Anterior cingulate cortex (tissue), 58 donors: Measurements from ENCODE around the gene SLC17A2.

Experiments used
- DNase-seq, 58 donors: peaks; one replicate each; lab custom pipeline; 2025; lab: John Stamatoyannopoulos, UW

The SLC17A2 gene

DNA sequence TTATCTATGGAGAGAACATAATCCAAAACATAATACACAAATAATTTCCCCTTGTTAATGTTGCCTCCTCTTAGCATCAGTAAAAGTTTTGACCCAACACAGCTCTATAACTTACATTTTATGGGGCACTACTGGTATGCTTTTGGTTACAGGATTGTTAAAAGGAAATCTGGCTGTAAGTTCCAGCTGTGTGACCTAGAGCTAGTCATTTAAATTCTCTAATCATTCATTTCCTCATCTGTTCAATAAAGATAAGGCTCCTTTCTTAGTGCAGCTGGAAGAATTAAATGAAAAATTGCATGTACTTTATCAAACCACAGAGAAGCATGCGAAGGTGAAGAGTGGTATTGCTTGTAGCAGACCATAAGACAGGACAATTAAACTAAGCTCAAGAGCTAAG, 4.6 kb downstream of the SLC17A2 start:
- no peak for DNase-seq

DNA sequence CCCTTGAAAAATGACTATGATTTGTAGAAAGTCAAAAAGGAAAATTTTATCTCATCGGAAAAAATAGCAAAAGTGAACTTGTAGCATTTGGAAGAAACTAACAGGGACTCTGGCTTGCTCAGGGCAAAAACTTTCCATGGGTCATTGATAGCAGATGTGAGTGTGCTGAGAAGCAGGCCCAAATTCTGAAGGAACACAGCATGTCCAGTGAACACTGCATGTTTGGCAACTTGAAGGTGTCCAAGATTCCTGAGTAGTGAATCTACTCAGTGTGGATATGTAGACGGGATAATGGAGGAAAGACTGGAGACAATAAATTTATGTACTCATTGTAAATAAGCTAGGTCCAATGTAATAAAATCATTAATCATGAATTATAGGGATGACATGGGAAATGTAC, 8.2 kb downstream of the SLC17A2 start:
- DNase-seq: no peak

DNA sequence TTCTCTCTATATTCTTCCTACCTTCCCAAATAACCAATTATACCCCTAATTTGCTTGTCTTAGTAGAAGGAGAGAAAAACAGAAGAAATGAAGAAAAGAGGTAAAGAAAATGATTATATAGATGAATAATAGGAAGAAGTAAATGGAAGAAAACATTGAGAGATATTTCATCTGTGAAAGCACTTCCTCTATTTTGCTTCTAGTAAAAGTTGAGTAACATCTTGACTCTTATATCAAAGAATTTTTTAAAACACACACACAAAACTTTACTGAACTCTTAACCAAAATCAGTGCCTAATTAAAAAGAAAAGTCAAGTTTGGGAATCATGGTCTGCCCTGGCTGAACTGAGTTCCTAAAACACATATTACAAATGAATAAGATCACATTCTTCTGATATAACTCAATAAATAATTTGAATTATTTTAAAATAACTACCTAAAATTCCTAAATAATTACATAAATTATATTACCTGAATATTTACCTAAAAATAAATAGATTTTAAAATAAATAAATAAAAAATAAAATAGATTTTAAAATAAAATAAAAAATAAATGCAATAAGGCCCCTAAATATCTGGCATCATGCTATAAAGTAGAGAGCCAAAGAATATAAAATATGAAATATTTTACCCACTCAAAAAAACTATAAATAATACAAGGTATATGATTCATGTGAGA, 8.8 kb downstream of the SLC17A2 start:
- DNase-seq: no peak

DNA sequence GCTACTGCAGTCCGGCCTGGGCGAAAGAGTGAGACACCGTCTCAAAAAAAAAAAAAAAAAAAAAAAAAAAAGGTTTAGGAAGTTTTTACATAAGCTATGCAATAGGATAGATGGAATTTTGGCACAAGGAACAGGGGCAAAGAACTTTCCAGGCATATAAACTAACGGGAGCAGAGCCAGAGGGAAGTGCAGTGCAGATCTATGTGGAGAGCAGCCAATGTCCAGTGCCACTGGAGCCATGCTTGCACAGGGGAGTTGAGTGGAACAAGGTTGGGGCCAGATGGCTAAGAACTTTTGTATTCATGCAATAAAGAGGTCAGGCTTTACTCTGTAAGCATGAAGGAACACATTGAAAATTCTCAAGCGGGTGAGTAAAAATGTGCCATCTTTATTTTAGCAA, 10.8 kb downstream of the SLC17A2 start:
- no peak for DNase-seq

DNA sequence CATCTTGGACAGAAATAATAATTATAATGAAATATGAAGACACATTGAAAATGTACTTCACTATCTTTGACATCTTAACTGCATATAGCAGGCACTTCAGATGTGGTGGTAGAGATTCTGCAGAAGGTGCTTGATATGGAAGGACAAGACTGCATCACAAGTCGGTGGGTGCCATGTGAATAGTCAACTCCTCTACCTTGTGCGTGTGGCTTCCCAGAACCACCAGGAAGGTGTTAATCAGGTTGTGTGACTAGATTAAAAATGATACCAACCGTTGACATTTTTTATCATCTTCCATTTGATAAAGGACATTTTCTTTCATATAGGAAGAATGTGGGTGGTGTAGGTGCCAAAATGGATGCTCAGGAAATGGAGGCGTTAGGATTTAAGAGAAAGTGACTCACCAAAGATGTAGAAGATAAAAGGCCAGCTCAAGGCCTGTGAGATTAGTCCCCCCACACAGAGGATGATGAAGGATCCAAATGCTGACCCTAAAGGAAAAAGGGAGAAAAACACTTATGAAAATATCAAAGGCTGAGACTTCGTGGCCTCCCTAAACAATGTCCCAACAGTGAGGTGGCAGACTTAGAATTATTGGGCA, 12.3 kb downstream of the SLC17A2 start:
- no peak for DNase-seq

DNA sequence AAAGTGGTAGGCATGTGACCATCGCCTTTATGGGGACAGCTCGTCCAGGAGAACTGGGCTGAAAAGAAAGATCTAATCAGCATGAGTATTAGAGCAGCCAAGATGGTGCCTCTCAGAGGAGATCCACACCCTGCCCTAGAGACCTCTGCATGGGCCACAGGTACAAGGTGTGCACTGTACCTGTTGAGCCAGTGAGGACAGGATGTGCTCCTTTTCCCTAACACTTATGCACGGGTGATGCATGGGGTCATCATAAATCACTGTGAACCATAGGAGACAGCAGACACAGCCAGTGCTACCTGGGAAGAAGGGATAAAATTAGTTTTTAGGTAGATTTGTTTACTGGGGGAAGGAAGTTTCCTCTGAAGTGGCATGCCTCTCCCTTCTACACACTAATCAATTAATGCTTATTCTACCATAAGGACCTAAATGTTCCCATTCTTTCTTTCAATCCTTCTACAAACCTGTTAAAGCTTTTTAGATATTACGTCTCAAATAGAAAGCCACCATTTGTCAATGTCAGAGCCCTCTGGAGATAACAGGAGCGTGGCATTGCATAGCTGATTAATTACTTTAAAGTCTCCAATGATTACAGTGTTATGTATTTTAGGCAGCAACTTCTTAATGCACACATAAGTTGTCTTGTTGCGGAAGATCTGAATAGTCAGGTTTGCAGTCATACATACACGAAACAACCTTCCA, 13.6 kb downstream of the SLC17A2 start:
- DNase-seq: no peak

DNA sequence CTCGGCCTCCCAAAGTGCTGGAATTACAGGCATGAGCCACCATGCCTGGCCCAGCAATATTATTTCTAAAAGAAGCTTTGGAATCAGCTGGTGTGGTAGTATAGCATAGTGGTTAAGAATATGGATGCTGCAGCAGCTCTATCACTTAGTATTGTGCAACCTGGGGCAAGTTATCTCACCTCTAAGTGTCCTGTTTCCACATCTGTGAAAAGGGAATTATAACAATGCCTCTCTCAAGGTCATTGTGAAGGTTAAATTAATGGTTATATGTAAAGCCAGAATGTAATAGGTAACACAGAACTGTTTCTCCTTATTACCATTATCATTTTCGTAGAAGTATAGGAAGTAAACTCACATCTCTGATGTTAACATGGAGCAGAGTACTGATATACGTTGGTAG, 14.2 kb downstream of the SLC17A2 start:
- DNase-seq: no peak

DNA sequence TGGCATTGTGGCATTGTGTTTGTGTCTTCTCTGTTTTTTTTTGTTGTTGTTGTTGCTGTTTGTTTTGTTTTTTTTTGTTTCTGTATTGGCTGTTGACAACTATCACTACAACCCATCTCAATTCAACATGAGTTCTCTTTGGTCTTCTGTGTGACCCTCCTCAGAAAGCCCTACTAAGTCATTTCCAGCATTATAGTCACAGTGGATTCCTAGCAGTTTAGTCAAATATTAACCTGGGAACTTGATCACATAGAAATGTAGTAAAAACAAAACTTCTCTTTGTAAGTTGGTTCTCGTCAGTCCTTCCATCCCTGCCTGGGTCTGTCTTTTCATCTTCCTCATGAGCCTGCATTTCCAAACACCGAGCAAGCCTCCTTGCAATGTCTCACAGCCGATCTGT, 16.8 kb downstream of the SLC17A2 start:
- DNase-seq: no peak

DNA sequence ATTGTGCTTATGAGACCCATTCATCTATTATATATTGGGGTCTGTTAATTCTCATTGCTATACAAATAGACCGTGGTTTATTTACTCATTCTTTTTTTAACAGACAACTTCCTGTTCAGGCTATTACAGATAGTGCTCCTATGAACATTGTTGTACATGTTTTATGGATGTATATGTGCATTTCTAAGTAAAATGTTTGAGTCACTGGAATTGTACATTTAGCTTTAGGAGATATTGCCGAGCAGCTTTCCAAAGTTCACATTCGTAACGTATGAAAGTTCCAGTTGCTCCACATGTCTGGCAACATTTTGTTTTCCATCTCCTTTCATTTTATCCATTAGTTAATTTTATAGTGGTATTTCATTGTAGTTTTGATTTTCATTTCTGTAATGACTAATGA, 19.1 kb downstream of the SLC17A2 start:
- no peak for DNase-seq

DNA sequence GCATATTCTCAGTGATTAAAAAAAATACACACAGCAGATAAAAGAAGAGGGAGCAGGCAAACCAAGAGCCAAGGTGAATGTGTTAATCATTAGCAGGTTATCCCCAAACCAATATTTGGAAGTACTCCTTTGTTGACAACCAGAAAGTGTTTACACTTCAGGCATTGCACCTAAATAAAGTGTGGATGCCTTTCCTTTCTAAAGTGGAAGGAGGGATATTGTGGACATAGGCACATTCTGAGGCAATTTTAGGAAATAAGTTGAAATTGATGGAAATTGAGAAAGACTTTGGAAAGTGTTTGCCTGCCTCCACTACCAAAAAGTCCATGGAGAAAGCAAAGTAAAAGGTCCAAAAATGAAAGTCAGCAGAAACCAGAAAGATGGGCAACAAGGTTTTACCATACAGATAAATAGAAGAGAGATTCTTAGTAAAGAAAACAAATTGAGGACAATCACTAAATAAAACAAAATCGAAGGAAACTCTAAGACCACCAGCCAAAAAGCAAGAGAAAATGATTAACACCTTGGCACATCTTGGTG, 22.9 kb downstream of the SLC17A2 start:
- DNase-seq: no peak

DNA sequence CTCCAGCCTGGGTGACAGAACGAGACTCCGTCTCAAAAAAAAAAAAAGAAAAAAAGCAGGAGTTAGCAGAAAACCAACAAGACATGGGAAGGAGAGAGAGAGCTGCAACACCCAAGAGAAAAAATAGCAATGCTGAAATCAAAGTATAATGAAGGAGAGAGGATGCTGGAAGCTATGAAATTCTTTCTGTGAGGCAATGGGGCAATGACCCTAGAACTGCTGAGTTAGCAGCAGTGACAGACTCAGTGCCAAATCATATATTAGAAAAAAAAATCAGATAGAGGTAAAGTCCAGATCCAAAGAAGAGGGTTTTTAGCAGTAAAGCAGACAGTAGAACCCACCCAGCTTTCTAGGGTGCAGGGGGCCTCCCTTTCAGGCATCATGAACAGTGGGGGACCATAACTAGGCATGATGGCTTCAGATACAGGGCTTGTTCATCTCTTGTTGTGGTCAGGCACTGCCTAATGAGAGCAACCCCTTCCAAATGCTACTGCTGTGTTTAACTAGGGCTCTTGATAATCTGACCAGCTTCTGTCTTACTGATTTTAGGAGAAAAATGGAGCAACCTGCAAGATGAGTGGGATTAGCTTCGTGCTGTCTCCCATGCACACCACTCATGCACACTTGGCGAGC, 26.9 kb downstream of the SLC17A2 start:
- DNase-seq: no peak

DNA sequence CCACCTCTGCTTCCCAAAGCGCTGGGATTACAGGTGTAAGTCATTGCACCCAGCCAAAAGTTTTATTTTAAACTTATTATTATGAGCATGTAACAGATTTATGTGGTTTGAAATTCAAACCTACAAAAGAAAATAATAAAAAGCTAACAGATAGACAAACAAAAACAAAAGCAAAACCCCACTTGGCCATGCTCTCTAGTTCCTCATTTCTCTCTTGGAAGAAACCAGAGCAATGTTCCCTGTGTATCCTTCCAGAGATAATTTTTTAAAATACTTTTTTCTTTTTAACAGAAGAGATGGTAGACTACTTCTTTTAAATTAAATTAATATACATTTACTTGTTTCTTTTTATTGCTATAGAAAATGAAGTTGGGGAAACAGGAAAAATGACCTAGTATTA, 28.4 kb downstream of the SLC17A2 start:
- no peak for DNase-seq

DNA sequence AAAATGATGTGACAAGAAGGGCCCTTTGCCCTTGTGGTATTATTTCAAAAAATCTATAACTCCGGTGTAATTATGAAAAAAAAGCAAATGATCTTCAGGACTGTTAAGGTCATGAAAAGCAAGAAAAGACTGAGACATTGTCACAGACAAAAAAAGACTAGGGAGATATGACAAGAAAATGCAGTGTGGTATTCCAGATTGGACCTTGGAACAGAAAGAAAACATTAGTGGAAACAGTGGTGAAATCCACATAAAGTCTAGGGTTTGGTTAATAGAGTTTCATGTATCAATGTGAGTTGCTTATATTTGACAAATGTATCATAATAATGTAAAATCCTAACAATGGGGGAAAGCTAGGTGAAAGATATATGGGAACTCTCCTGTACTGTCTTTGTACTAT, 29.6 kb downstream of the SLC17A2 start:
- DNase-seq: no peak

DNA sequence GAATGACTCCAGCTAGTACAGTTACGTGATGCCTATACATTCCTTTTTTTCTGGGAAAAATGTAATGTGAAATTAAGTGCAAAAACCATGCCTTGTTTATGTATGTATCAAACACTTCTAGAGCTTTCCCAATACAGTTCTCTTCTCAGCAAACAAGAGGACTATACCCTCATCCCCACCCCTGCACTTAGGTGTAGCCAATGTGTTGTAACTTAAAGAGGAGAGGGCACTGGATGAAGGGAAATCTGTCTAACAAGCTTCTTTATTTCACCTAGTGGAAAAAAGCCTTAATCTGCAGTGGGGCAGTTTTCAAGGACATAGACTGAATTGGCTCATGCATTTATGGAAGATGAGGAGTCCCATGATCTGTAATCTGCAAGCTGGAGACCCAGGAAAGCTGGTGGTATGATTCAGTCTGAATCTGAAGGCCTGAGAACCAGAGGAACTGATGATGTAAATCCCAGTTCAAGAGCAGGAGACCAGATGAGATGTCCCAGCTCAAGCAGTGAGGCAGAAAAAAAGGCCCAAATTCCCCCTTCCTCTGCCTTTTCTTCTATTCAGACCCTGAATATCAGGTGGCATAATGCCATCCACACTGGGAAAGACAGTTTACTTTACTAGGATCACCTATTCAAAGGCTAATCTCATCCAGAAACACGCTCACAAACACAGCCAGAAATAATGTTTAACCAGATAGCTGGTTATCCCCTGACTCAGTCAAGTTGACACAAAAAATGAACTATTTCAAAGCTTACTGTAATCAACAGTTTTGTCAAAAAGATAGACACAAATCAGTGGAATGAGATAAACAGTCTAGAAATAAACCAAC, 30.7 kb downstream of the SLC17A2 start:
- no peak for DNase-seq

DNA sequence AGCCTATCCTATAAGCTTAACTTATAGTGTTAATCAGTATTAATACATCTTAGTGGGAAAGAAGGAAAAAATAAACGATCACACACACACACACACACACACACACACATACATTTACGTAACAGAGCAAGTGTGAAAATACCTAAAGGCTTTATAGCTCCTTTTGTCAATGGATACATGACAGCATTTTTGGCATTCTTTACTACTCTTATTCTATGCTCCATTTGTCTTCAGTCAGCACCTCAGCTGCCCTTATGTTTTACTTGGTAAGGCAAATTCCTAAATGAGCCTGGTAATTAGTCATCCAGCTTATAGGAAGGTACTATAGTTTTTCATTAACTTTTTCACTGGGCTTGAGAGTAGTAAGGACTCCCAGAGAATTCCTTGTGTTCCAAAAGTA, 31.4 kb downstream of the SLC17A2 start:
- no peak for DNase-seq

DNA sequence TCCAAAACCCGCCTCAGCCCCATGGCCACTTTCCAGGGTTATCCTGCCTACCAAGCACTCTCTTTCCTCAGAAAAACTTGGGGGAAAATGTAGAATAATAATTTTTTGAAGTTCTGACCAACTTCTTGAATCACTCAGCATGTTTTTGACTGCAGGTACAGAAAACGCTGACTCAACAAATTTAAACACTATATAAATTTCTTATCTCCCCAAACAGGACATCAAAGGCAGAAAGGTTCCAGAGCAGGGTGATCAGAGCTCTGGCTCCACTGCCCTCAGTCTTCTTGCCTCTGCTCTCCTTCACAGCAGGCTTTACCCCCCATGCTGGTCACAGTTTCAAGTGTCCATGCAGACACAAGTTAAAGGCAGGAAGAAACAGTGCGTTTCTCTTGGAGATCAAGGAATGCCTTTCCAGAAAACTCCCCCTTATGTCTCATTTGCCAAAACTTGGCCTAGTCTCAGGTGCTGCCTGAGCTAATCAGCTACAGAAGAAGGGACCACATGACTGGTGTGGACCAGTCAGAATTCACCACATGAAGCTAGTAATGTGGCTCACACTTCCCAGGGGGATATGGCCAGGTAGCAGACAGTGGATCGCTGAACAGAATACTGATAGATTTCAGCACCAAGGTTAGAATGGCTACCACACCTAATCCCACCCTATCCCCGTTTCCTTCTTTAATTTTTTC, 32.1 kb downstream of the SLC17A2 start:
- no peak for DNase-seq

DNA sequence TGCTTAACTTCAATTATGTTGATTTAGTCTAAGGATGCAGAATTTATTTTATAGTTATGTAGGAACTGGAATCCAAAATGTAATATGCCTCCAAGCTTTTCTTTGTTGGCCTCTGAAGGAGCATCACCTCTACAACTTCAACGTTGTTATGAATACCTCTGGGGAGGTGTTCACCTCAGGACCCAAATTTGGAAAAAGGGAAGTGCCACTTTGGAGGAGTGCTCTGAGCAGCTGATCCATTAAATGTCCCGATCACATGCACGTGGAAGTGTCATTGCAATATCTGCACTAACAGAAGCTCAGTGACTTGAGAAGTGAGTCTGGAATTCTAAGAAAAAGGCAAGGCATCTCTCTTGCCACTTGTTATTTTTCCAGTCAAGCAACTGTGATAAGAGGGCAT, 34.2 kb downstream of the SLC17A2 start:
- no peak for DNase-seq

DNA sequence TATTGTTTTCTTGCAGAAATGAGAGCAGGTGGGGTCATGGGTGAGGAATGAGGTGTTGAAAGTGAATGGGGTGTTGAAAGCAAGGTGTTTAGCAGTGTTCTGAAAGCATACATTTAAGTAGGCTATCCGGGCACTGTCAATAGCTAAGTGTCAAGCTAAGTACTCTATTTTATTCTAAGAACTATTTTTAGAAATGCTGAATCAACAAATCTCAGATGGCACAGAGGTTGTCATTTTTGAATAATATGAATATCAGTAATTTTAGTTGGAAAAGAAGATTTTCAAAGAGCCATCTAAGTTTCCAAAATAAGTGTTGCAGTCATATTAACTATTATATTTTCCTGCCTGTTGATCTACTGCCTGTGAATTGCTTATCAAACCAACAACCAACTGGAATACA, 34.7 kb downstream of the SLC17A2 start:
- no peak for DNase-seq

DNA sequence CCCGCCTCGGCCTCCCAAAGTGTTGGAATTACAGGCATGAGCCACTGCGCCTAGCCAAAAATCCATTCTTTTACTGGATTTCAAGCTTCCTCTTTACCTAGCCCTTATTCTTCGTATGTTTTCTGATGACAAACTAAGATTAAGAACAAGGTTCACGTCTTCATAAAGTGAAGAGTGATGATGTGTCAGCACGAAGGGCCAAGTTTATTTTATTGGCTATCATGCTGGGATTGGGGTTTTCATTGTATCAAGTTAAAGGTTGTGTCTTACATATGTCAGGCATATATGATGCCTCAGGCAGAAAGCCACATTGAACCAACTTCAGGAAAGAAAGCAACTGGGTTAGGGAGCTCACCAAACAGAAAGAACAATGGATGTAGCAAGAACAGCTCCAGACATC, 36.7 kb downstream of the SLC17A2 start:
- DNase-seq: no peak

DNA sequence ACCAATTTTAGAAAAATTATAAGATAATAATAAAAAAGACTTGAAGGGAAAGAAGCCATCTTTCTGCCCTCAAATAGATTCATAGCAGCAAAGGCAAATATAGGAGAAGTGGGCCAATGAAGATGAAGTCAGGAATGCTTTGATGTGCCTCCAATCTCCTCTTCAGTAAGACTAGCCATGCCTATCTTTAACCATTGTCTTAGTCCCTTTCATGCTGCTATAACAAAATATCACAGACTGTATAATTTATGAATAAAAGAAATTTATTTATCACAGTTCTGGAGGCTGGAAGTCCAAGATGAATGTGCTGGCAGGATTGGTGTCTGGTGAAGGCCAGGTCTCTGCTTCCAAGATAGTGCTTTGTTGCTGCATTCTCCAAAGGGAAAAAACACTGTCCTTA, 37.6 kb downstream of the SLC17A2 start:
- DNase-seq: no peak
